H1 (cell line): ENCODE measurements around the gene KCNQ1. TPM values are rescaled to one million over a fixed set of nuclear protein-coding genes. Genes with fewer than 3 reads are reported as not detected.

Experiments used
- CTCF ChIA-PET: fragments of 300-600 bp; sonication (Branson Sonifier 250); formaldehyde crosslinking; loops from one replicate; lab custom pipeline; 2021; ENCODE audit not compliant: partially characterized antibody; lab: Charles Lee
- POLR2A ChIA-PET: fragments of 300-600 bp; sonication (Branson Sonifier 250); formaldehyde crosslinking; loops from one replicate; lab custom pipeline; 2021; ENCODE audit warnings: inconsistent platforms; ENCODE audit not compliant: partially characterized antibody; lab: Charles Lee
- DNase-seq, 2 experiments: peaks; one replicate each; pipeline versions ENCODE4 v3.0.0 to v3.0.0-alpha.2; 2010 to 2022; ENCODE audit warnings: low spot score in 2 of 2, low read depth in 1 of 2, mixed read lengths in 1 of 2
- FAIRE-seq: peaks from 2 replicates; lab custom pipeline; 2011; peaks lifted over from hg19 to GRCh38; lab: Jason Lieb, UNC
- H2AFZ ChIP-seq: 2 replicates; pipeline ENCODE4 v1.8.1; 2012; ENCODE audit warnings: low read length, inconsistent platforms
- H2AK5ac ChIP-seq: 2 replicates; pipeline ENCODE4 v1.6.1; 2013; ENCODE audit warnings: low read depth, low read length
- H2BK120ac ChIP-seq: replicated peaks from 2 replicates; pipeline ENCODE3; 2013; ENCODE audit warnings: low read depth, low read length, inconsistent platforms
- H2BK12ac ChIP-seq: 2 replicates; pipeline ENCODE4 v1.6.1; 2013; ENCODE audit warnings: low read depth, low read length
- H2BK15ac ChIP-seq: 2 replicates; pipeline ENCODE4 v1.6.1; 2013; ENCODE audit warnings: low read length
- H2BK20ac ChIP-seq: 2 replicates; pipeline ENCODE4 v1.6.1; 2013; ENCODE audit warnings: low read length
- H2BK5ac ChIP-seq: 2 replicates; pipeline ENCODE4 v1.6.1; 2013; ENCODE audit warnings: low read depth, low read length
- H3K14ac ChIP-seq: 2 replicates; pipeline ENCODE4 v1.6.1; 2013; ENCODE audit warnings: inconsistent platforms; ENCODE audit not compliant: insufficient read length
- H3K18ac ChIP-seq: 2 replicates; pipeline ENCODE4 v1.6.1; 2013; ENCODE audit warnings: low read length; ENCODE audit errors: extremely low read depth
- H3K23ac ChIP-seq: 2 replicates; pipeline ENCODE4 v1.6.1; 2013; ENCODE audit warnings: inconsistent platforms; ENCODE audit not compliant: insufficient read length
- H3K23me2 ChIP-seq: 2 replicates; pipeline ENCODE4 v1.6.1; 2013; ENCODE audit warnings: low read depth, low read length
- H3K27ac ChIP-seq: 2 replicates; pipeline ENCODE4 v1.6.1; 2011; ENCODE audit warnings: low read depth, low read length, inconsistent platforms
- H3K27me3 ChIP-seq, 4 experiments: replicated peaks in 1 of 4; 1 replicate in 1 of 4; 2 replicates in 3 of 4; pipeline versions ENCODE4 v1.6.1 to v1.8.1; 2011 to 2013; ENCODE audit warnings: low read length in 3 of 4, mild to moderate bottlenecking in 3 of 4, inconsistent platforms in 2 of 4, mixed read lengths in 2 of 4, moderate library complexity in 1 of 4; ENCODE audit not compliant: control insufficient read depth in 3 of 4, insufficient read depth in 3 of 4; ENCODE audit errors: extremely low read depth in 1 of 4
- H3K36me3 ChIP-seq, 4 experiments: 2 replicates each; pipeline versions ENCODE4 v1.6.1 to v1.8.1; 2011 to 2013; ENCODE audit warnings: mild to moderate bottlenecking in 4 of 4, low read length in 3 of 4, moderate library complexity in 2 of 4, control low read depth in 1 of 4, inconsistent platforms in 1 of 4; ENCODE audit not compliant: insufficient read depth in 4 of 4, control insufficient read depth in 2 of 4
- H3K4ac ChIP-seq: replicated peaks from 2 replicates; pipeline ENCODE3; 2013; ENCODE audit warnings: low read length, low read depth, mixed read lengths, inconsistent platforms; ENCODE audit not compliant: insufficient read length
- H3K4me1 ChIP-seq, 4 experiments: replicated peaks in 1 of 4; 1 replicate in 1 of 4; 2 replicates in 3 of 4; pipeline versions ENCODE4 v1.6.1 to v1.8.1; 2011 to 2013; ENCODE audit warnings: low read length in 3 of 4, inconsistent platforms in 2 of 4, mixed read lengths in 1 of 4; ENCODE audit not compliant: insufficient read depth in 4 of 4, control insufficient read depth in 3 of 4
- H3K4me2 ChIP-seq, 2 experiments: 2 replicates each; pipeline versions ENCODE4 v1.6.1 to v1.8.1; 2011 to 2013; ENCODE audit warnings: low read depth in 2 of 2, low read length in 2 of 2, control low read depth in 1 of 2, inconsistent platforms in 1 of 2, mild to moderate bottlenecking in 1 of 2; ENCODE audit not compliant: insufficient read depth in 1 of 2
- H3K4me3 ChIP-seq, 4 experiments: fragments of 200-600, 300-600 bp in 1 of 4; sonication (generic), shearing (Covaris generic), sonication (Bioruptor Twin) in 1 of 4; 2 replicates each; pipeline versions ENCODE4 v1.5.1 to v1.8.1; 2011 to 2016; ENCODE audit warnings: low read length in 4 of 4, low read depth in 3 of 4, control low read depth in 2 of 4, inconsistent platforms in 2 of 4, mild to moderate bottlenecking in 2 of 4, mixed read lengths in 1 of 4, moderate library complexity in 1 of 4; ENCODE audit not compliant: insufficient read depth in 2 of 4; ENCODE audit errors: extremely low read depth in 1 of 4
- H3K56ac ChIP-seq: replicated peaks from 2 replicates; pipeline ENCODE3; 2013; ENCODE audit warnings: low read depth, mild to moderate bottlenecking, mixed read lengths, low read length, inconsistent platforms; ENCODE audit not compliant: insufficient read length
- H3K79me1 ChIP-seq: 2 replicates; pipeline ENCODE4 v1.6.1; 2013; ENCODE audit warnings: low read depth, low read length, control low read depth
- H3K79me2 ChIP-seq, 2 experiments: 2 replicates each; pipeline versions ENCODE4 v1.6.1 to v1.8.1; 2012 to 2013; ENCODE audit warnings: low read length in 2 of 2, mild to moderate bottlenecking in 2 of 2, inconsistent platforms in 1 of 2; ENCODE audit not compliant: insufficient read depth in 2 of 2, control insufficient read depth in 1 of 2
- H3K9ac ChIP-seq, 4 experiments: replicated peaks in 1 of 4; 1 replicate in 1 of 4; 2 replicates in 3 of 4; pipeline versions ENCODE4 v1.6.1 to v1.8.1; 2011 to 2013; ENCODE audit warnings: low read depth in 3 of 4, low read length in 3 of 4, control low read depth in 2 of 4, mild to moderate bottlenecking in 2 of 4, moderate library complexity in 2 of 4, inconsistent platforms in 1 of 4; ENCODE audit errors: extremely low read depth in 1 of 4
- H3K9me3 ChIP-seq, 2 experiments: 2 replicates each; pipeline versions ENCODE4 v1.6.1 to v1.8.1; 2012 to 2013; ENCODE audit warnings: mild to moderate bottlenecking in 2 of 2, moderate library complexity in 2 of 2, control low read depth in 1 of 2, inconsistent platforms in 1 of 2, low read depth in 1 of 2, low read length in 1 of 2, mixed read lengths in 1 of 2; ENCODE audit not compliant: insufficient read depth in 2 of 2
- H4K20me1 ChIP-seq, 2 experiments: replicated peaks in 1 of 2; 2 replicates each; pipeline versions ENCODE3 to v1.8.1; 2011 to 2013; ENCODE audit warnings: inconsistent platforms in 2 of 2, low read length in 2 of 2, mild to moderate bottlenecking in 1 of 2; ENCODE audit not compliant: insufficient read depth in 2 of 2, control insufficient read depth in 1 of 2
- H4K5ac ChIP-seq: 2 replicates; pipeline ENCODE4 v1.6.1; 2013; ENCODE audit warnings: low read length, low read depth, mixed read lengths, inconsistent platforms; ENCODE audit not compliant: insufficient read length
- H4K8ac ChIP-seq: 2 replicates; pipeline ENCODE4 v1.8.0; 2013; ENCODE audit warnings: mild to moderate bottlenecking, moderate library complexity, low read length, inconsistent platforms; ENCODE audit not compliant: insufficient read depth; ENCODE audit errors: extremely low read depth
- H4K91ac ChIP-seq: replicated peaks from 2 replicates; pipeline ENCODE3; 2013; ENCODE audit warnings: low read length, mixed read lengths, inconsistent platforms; ENCODE audit not compliant: insufficient read length
- CHD1 ChIP-seq: IDR thresholded peaks from 2 replicates; pipeline ENCODE4 v1.6.1; 2012; ENCODE audit warnings: low read depth, low read length, improper control_type of control experiment
- JUND ChIP-seq: IDR thresholded peaks from 2 replicates; pipeline ENCODE4 v1.6.1; 2011; ENCODE audit warnings: mild to moderate bottlenecking, improper control_type of control experiment, low read length
- POU5F1 ChIP-seq: IDR thresholded peaks from 2 replicates; pipeline ENCODE4 v1.6.1; 2011; ENCODE audit warnings: low read depth, mild to moderate bottlenecking, low read length, moderate library complexity
- RNF2 ChIP-seq: fragments of 200-900, 300-1000 bp; sonication (generic); IDR thresholded peaks from 2 replicates; pipeline ENCODE4 v1.7.1; 2016; ENCODE audit warnings: borderline replicate concordance, low read depth, mild to moderate bottlenecking, antibody characterized with exemption, low read length; ENCODE audit not compliant: poor library complexity, severe bottlenecking; ENCODE audit errors: missing control alignments
- RXRA ChIP-seq: IDR thresholded peaks from 2 replicates; pipeline ENCODE4 v1.6.1; 2011; ENCODE audit warnings: low read depth, mild to moderate bottlenecking, low read length, moderate library complexity; ENCODE audit not compliant: insufficient read depth
- whole genome bisulfite sequencing, 2 experiments: shearing (Covaris generic) in 1 of 2; methylation state at CpG; one replicate each; pipeline versions ENCODE4 v1.1.6 to v1.1.7; 2013 to 2015; ENCODE audit warnings: low lambda C conversion rate in 2 of 2, mixed read lengths in 2 of 2, inconsistent platforms in 1 of 2, low coverage in 1 of 2, missing lambda C conversion rate in 1 of 2; ENCODE audit not compliant: insufficient replicate concordance in 2 of 2, insufficient coverage in 1 of 2, insufficient read length in 1 of 2; ENCODE audit errors: extremely low coverage in 1 of 2, missing lambda C conversion rate in 1 of 2; 5-methylcytosine and 5-hydroxymethylcytosine counted together
- polyA plus RNA-seq, 7 experiments: library from polyadenylated mRNA; depleted of rRNA in 3 of 7; stranded (reverse) in 5 of 7; unstranded in 2 of 7; fragments of >200 nt in 5 of 7; fragments of 200-250 nt in 2 of 7; gene quantifications; 1 replicate in 5 of 7; 2 replicates in 1 of 7; 4 replicates in 1 of 7; pipeline versions ENCODE4 v1.2.1 to v1.2.3, GENCODE V29; 2011 to 2013; ENCODE audit warnings: missing spikeins in 2 of 7, mixed read lengths in 2 of 7
- total RNA-seq: library from RNA; stranded (reverse); fragmentation: NEBNext Ultra II Directional; extraction: Animal tissue kit (Norgen Biotek cat#: 25700); gene quantifications from 2 replicates; pipeline ENCODE4 v1.2.1, GENCODE V29; 2021

The KCNQ1 gene
- total and polyA plus RNA-seq, 2 of the 8 experiments (the other 6 are each of a cell fraction or from before 2014, with no cell fraction given): 1.9 to 2.0 TPM

GRCh38 chr11:2513441-2513840 lies 68.6 kb downstream of the KCNQ1 start:
- Histone ChIP-seq H2BK15ac (no peak overlapping the region), H3K4me2 (no peak overlapping the region), H2BK20ac (no peak overlapping the region), H4K5ac (no peak overlapping the region), H3K4me3 (no peak overlapping the region), H3K4me1 (no peaks in the 10 kb centered on the region), H3K4ac (no peak overlapping the region), H2BK120ac (no peak overlapping the region), H3K9me3 (no peaks in the 10 kb centered on the region), H2BK12ac (no peak overlapping the region), H2BK5ac (no peak overlapping the region), H3K79me1 (no peaks in the 10 kb centered on the region), H4K20me1 (peaks cover 0 to 1% of the 10 kb centered on the region in 2 experiments), H4K8ac (no peak overlapping the region), H3K79me2 (no peaks in the 10 kb centered on the region), H3K56ac (no peak overlapping the region), H3K27ac (no peak overlapping the region), H4K91ac (no peak overlapping the region), H3K14ac (no peak overlapping the region), H3K9ac (no peak overlapping the region), H3K27me3 (peaks cover 0 to 31% (median 11%) of the 10 kb centered on the region in 4 experiments; a peak in 6 of 7 replicates), H3K36me3 (no peaks in the 10 kb centered on the region), H3K23me2 (no peaks in the 10 kb centered on the region), H3K18ac (no peak overlapping the region), H2AFZ (no peak overlapping the region), H3K23ac (no peak overlapping the region), H2AK5ac (no peak overlapping the region)
- TF ChIP-seq JUND: no peak
- TF ChIP-seq POU5F1: no peak
- TF ChIP-seq CHD1: no peak
- TF ChIP-seq RXRA: no peak
- TF ChIP-seq RNF2: no peak
- POLR2A ChIA-PET: no interaction called here
- DNase-seq (no peak), FAIRE-seq (no peak)
- 81% methylated on average over 6 of the region's 6 CpGs; no CpG with 5 or more reads in 1 of the 2 experiments for WGBS, 2 experiments
- CTCF ChIA-PET: interaction anchor here (1.1 to 2.3 kb wide), 5 partner anchors 17 to 377 kb away, joined by 3 to 12 read pairs (median 7); no protein-coding TSS in a partner anchor
